ENCODE results near the gene SLC43A2.

DNA sequence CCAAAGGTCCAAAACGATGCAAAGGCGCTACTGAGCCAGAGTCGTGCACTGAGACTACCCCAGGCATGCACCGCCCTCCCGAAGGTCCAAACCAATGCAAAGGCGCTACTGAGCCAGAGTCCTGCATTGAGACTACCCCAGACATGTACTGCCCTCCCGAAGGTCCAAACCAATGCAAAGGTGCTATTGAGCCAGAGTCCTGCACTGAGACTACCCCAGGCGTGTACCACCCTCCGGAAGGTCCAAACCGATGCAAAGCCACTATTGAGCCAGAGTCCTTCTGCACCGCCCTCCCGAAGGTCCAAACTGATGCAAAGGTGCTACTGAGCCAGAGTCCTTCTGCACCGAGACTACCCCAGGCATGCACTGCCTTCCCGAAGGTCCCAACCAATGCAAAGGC lies 27.1 kb downstream of the SLC43A2 start:
- no peak for TF ChIP-seq EZH2 (IDR thresholded peaks at IDR 0.05; ENCODE audit: low read length)
- TF ChIP-seq, protein P1, sequence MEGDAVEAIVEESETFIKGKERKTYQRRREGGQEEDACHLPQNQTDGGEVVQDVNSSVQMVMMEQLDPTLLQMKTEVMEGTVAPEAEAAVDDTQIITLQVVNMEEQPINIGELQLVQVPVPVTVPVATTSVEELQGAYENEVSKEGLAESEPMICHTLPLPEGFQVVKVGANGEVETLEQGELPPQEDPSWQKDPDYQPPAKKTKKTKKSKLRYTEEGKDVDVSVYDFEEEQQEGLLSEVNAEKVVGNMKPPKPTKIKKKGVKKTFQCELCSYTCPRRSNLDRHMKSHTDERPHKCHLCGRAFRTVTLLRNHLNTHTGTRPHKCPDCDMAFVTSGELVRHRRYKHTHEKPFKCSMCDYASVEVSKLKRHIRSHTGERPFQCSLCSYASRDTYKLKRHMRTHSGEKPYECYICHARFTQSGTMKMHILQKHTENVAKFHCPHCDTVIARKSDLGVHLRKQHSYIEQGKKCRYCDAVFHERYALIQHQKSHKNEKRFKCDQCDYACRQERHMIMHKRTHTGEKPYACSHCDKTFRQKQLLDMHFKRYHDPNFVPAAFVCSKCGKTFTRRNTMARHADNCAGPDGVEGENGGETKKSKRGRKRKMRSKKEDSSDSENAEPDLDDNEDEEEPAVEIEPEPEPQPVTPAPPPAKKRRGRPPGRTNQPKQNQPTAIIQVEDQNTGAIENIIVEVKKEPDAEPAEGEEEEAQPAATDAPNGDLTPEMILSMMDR (optimal IDR thresholded peaks at IDR 0.05 in 1 of 3, IDR thresholded peaks at IDR 0.05 in 1 of 3, conservative IDR thresholded peaks at IDR 0.05 in 1 of 3; ENCODE audit: extremely low read depth in 1 of 3, insufficient read depth in 2 of 3, low read length in 3 of 3): no peak
